GM18499 (cell line): Measurements from ENCODE around the gene SLC51B.
"Not testable (repeated sequence)": the region's sequence is repeated elsewhere in the genome, so short reads cannot be mapped to it uniquely, and the experiment has no call there.

Experiments
- ATAC-seq: cut with Tn5 transposase; IDR thresholded peaks from one replicate; pipeline ENCODE4 v1.9.1; 2021; ENCODE audit warnings: moderate number of reproducible peaks; ENCODE audit not compliant: insufficient read depth, unreplicated experiment

Gene SLC51B

DNA sequence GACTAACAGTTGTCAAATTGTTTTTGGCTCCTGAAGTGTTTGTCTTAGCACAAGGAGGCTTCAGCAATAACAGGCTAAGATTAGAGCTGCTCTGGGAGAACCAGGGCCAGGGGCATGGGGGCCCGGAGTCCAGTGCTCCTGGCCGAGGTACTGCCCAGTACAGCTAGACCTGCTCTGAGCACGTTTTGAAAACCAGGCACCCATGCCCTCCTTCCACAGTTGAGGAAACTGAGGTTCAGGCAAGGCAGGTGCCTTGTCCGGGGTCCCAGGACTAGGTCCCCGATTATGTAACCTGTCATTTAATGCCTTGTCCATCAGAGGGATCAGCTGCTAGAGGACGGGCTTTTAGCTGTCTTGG is 50.5 kb downstream of the SLC51B start:
- ATAC-seq, result no peak

DNA sequence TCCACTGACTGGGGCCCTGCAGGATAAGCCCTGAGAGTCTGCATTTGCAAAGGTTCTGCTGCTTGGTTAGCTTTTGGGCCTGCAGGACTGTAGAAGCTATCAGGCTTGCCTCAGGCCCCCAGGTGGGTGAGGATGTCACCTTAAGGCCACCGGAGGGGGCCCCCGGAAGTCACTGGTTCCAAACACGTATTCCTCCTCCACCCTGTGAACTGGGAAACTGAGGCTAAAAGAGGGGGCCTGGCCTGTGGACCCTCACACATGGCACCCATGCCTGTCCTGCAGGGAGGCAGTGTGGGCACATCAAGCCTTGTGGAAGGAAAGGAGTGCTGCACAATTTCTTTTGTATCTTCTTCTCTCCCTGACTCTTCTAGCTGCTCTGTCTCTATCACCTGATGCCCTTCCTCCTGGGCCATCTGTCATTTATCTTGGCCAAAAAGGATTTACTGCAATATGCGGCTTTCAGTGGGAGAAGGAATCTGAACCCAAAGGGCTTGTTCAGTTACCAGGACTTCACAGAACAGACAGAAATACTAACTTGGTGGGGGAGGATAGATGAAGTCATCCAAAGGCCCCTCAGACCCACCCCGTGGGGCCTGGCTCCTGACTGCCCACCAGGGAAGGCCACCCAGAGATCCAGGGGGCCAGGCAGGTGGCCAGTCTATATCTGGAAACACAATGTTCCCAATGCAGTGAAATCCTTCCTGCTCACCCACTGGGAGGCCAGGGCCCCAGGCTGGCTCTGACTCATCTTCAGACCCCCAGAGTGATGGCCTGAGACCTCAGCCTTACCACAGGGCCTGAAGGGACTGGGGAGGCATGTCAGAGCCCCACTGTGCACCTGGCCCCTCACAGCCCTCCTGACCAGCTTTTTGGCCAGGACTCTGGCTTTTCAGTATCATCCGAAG is 51.5 kb downstream of the SLC51B start:
- ATAC-seq, result no peak

DNA sequence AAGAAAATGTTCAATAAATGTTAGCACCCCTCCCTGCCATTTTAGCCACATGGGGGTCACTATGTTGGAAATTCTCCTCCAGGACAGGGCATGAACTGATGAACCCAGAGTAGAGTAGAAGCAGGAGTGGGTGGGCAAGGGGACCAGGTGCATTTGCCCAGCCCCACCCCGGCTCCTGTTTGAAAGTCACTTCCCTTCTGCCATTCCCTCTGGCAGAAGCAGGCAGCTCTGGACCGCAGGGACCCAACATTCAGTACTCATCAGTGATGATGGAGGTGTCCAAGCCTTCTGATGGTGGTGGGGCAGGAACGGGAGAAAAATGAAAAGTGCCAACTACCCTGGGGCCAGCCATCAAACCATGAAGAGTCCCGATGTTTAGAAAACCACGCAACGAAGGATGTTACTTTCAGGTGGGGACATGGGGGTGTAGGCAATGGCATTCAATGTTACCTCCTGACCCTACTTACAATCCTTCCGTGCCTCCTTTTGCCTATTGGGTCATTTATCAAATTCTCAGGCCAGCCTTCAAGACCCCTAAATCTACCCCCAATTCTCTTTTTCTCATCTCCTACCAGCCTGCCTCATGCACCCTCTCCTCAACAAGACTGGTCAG is 52.6 kb downstream of the SLC51B start:
- ATAC-seq, result no peak

DNA sequence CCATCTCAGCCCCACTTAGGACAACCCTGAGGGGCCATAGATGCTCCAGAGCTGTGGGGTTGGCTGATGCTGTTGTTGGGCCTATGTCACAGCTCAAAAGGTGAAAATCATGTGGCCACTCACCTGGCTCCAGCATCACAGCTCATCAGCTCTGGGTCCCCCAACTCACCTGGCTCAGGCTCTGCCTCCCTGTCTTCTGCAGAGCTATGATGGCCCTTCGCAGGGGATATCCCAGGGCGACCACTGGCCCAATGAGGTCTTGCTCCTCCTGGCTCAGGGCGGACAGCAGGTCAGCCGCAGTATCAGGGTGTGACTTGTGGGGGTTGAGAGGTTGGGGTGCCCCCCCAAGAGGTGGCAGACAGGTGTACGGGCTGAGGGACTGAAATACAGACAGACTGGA is 54.1 kb downstream of the SLC51B start:
- no peak for ATAC-seq

DNA sequence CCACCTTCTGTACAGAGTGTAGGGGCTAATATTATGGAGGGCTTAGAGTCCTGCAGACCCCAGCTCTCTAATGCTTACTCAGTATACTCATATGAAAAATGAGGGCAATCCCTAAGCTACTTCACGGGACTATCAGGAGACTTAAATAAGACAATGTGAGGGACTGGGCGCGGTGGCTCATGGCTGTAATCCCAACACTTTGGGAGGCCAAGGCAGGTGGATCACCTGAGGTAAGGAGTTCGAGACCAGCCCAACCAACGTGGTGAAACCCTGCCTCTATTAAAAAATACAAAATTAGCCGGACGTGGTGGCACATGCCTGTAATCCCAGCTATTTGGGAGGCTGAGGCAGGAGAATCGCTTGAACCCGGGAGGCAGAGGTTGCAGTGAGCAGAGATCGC is 54.6 kb downstream of the SLC51B start:
- ATAC-seq, result not testable (repeated sequence)

DNA sequence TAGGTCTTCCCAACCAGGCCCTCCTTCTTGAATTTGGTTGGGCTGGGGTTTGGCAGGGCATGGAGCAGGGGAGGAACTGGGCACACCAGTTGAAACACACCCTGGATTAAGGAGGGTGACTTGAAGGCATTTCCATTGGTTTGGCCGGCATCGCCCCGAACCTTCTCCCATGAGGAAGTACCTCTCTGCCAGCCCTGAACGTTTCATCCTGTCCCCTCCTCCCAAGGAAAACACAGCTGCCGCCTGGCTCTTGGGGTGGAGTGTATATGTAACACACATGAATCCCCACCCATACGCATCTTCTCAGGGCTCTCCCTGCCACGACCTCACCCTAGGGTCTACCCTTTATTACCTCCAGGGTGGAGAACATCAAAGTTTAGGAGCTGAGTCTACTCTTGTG is 55.3 kb downstream of the SLC51B start:
- ATAC-seq, result no peak

DNA sequence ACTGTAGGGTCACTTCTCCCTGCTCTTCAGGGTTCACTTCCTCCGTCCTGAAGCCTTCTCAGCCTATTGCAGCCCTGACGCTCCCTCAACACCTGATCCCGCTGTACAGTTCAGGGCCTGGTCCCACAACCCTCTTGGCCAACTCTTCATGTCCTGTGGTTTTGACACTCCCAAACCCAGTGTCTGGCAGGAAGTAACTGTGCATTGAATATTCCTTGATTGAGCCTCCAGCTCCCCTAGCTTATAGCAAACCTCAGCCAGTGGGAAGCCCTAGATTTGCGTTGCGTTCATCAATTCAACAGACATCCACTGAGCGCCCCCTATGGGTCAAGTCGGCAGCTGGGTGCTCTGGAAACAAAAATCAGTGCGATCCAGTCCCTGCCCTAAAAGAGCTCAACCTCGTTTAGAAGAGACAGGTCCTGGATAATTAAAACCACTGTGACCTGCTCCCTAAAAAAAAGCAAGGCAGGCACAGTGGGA is 56.3 kb downstream of the SLC51B start:
- ATAC-seq, result no peak

- no peak for ATAC-seq
These were observed 56.9 kb downstream of the SLC51B start for GRCh38 chr15:65101891-65102708.

- ATAC-seq, result no peak
These were observed 57.7 kb downstream of the SLC51B start for GRCh38 chr15:65102912-65103311.
